H9 (cell line): Measurements from ENCODE around the gene CXCL13. TPM values are rescaled to one million over a fixed set of nuclear protein-coding genes. Genes with fewer than 3 reads are reported as not detected.

Source experiments
- DNase-seq: peaks from one replicate; pipeline ENCODE4 v3.0.0-alpha.2; 2017
- H2AFZ ChIP-seq: one replicate; pipeline ENCODE4 v1.6.1; 2013; ENCODE audit warnings: mild to moderate bottlenecking, low read length, control low read depth, moderate library complexity
- H2AK5ac ChIP-seq: 2 replicates; pipeline ENCODE4 v1.6.1; 2013; ENCODE audit warnings: low read length, control low read depth, mixed read lengths; ENCODE audit not compliant: insufficient read length
- H2BK120ac ChIP-seq: one replicate; pipeline ENCODE4 v1.6.1; 2013; ENCODE audit warnings: low read depth, mild to moderate bottlenecking, low read length, control low read depth, inconsistent platforms; ENCODE audit not compliant: poor library complexity, severe bottlenecking
- H2BK12ac ChIP-seq: 2 replicates; pipeline ENCODE4 v1.6.1; 2013; ENCODE audit warnings: low read length, control low read depth, mixed read lengths, low read depth; ENCODE audit not compliant: insufficient read length
- H2BK15ac ChIP-seq: 2 replicates; pipeline ENCODE4 v1.6.1; 2013; ENCODE audit warnings: low read depth, low read length, control low read depth
- H2BK20ac ChIP-seq: one replicate; pipeline ENCODE4 v1.6.1; 2013; ENCODE audit warnings: low read depth, mild to moderate bottlenecking, low read length, control low read depth, inconsistent platforms; ENCODE audit not compliant: poor library complexity, severe bottlenecking
- H2BK5ac ChIP-seq: 2 replicates; pipeline ENCODE4 v1.6.1; 2013; ENCODE audit warnings: low read length, control low read depth, mixed read lengths; ENCODE audit not compliant: insufficient read length
- H3K14ac ChIP-seq: 2 replicates; pipeline ENCODE4 v1.6.1; 2013; ENCODE audit warnings: low read length, control low read depth; ENCODE audit not compliant: insufficient read depth
- H3K18ac ChIP-seq: 2 replicates; pipeline ENCODE4 v1.6.1; 2013; ENCODE audit warnings: low read depth, mild to moderate bottlenecking, mixed read lengths, low read length, control low read depth; ENCODE audit not compliant: insufficient read length
- H3K23ac ChIP-seq: 2 replicates; pipeline ENCODE4 v1.6.1; 2013; ENCODE audit warnings: low read length, control low read depth, mixed read lengths, low read depth; ENCODE audit not compliant: insufficient read length
- H3K23me2 ChIP-seq: 2 replicates; pipeline ENCODE4 v1.6.1; 2013; ENCODE audit warnings: low read depth, mild to moderate bottlenecking, mixed read lengths, low read length, control low read depth; ENCODE audit not compliant: insufficient read length, poor library complexity, severe bottlenecking
- H3K27ac ChIP-seq: 2 replicates; pipeline ENCODE4 v1.5.1; 2013; ENCODE audit warnings: low read length, control low read depth, mixed read lengths, low read depth; ENCODE audit not compliant: insufficient read length
- H3K27me3 ChIP-seq: 2 replicates; pipeline ENCODE4 v1.6.1; 2013; ENCODE audit warnings: low read length, control low read depth, inconsistent platforms; ENCODE audit not compliant: insufficient read depth
- H3K4ac ChIP-seq: 2 replicates; pipeline ENCODE4 v1.6.1; 2013; ENCODE audit warnings: low read depth, mild to moderate bottlenecking, control low read depth, inconsistent platforms, low read length, moderate library complexity
- H3K4me1 ChIP-seq: 2 replicates; pipeline ENCODE4 v1.6.1; 2013; ENCODE audit warnings: low read length, control low read depth, inconsistent platforms; ENCODE audit not compliant: insufficient read depth
- H3K4me2 ChIP-seq: 2 replicates; pipeline ENCODE4 v1.6.1; 2013; ENCODE audit warnings: low read length, control low read depth, mixed read lengths; ENCODE audit not compliant: insufficient read length, insufficient read depth
- H3K56ac ChIP-seq: 2 replicates; pipeline ENCODE4 v1.6.1; 2013; ENCODE audit warnings: low read depth, mild to moderate bottlenecking, mixed read lengths, low read length, control low read depth; ENCODE audit not compliant: insufficient read length
- H3K79me1 ChIP-seq: 2 replicates; pipeline ENCODE4 v1.6.1; 2013; ENCODE audit warnings: low read depth, mild to moderate bottlenecking, moderate library complexity, low read length, control low read depth, inconsistent platforms; ENCODE audit not compliant: insufficient read depth, poor library complexity, severe bottlenecking
- H3K79me2 ChIP-seq: 2 replicates; pipeline ENCODE4 v1.6.1; 2013; ENCODE audit warnings: low read length, control low read depth, inconsistent platforms; ENCODE audit not compliant: insufficient read depth
- H3K9ac ChIP-seq: 2 replicates; pipeline ENCODE4 v1.6.1; 2013; ENCODE audit warnings: low read length, control low read depth, mixed read lengths; ENCODE audit not compliant: insufficient read length; ENCODE audit errors: extremely low read depth
- H3K9me3 ChIP-seq: one replicate; pipeline ENCODE4 v1.6.1; 2013; ENCODE audit warnings: low read depth, low read length, inconsistent platforms; ENCODE audit not compliant: control insufficient read depth
- H3T11ph ChIP-seq: one replicate; pipeline ENCODE4 v1.6.1; 2013; ENCODE audit warnings: mild to moderate bottlenecking, low read length, control low read depth, inconsistent platforms
- H4K20me1 ChIP-seq: one replicate; pipeline ENCODE4 v1.6.1; 2013; ENCODE audit not compliant: control insufficient read depth, insufficient read length, insufficient read depth
- H4K5ac ChIP-seq: 2 replicates; pipeline ENCODE4 v1.6.1; 2013; ENCODE audit warnings: low read depth, mild to moderate bottlenecking, mixed read lengths, low read length, control low read depth; ENCODE audit not compliant: insufficient read length
- H4K8ac ChIP-seq: replicated peaks from 2 replicates; pipeline ENCODE4 v1.6.1; 2013; ENCODE audit warnings: low read length, control low read depth, mixed read lengths, low read depth; ENCODE audit not compliant: insufficient read length
- H4K91ac ChIP-seq: 2 replicates; pipeline ENCODE4 v1.6.1; 2013; ENCODE audit warnings: low read depth, mild to moderate bottlenecking, moderate library complexity, mixed read lengths, low read length, control low read depth; ENCODE audit not compliant: insufficient read length
- H3K27ac Mint-ChIP-seq, 3 experiments: 2 replicates in 2 of 3; 3 replicates in 1 of 3; pipeline ENCODE4 v1.8.0; 2020 to 2021; ENCODE audit warnings: mixed read lengths in 3 of 3, mild to moderate bottlenecking in 1 of 3, moderate library complexity in 1 of 3
- H3K27me3 Mint-ChIP-seq: 2 replicates; pipeline ENCODE4 v1.8.0; 2021; ENCODE audit warnings: low read depth, mild to moderate bottlenecking, moderate library complexity, mixed read lengths
- H3K36me3 Mint-ChIP-seq, 3 experiments: 2 replicates in 2 of 3; 3 replicates in 1 of 3; pipeline ENCODE4 v1.8.0; 2020 to 2021; ENCODE audit warnings: low read depth in 3 of 3, mixed read lengths in 3 of 3; ENCODE audit not compliant: insufficient read depth in 1 of 3
- H3K4me1 Mint-ChIP-seq, 2 experiments: 2 replicates each; pipeline ENCODE4 v1.8.0; 2020; ENCODE audit warnings: mixed read lengths in 2 of 2
- H3K4me3 Mint-ChIP-seq, 2 experiments: 2 replicates in 1 of 2; 3 replicates in 1 of 2; pipeline ENCODE4 v1.8.0; 2020 to 2021; ENCODE audit warnings: mild to moderate bottlenecking in 2 of 2, mixed read lengths in 2 of 2, moderate library complexity in 1 of 2
- H3K9me3 Mint-ChIP-seq, 2 experiments: 2 replicates in 1 of 2; 3 replicates in 1 of 2; pipeline ENCODE4 v1.8.0; 2020; ENCODE audit warnings: mild to moderate bottlenecking in 2 of 2, mixed read lengths in 2 of 2, moderate library complexity in 1 of 2
- WGBS: extraction: QIAGEN DNeasy Blood & Tissue Kit; methylation state at CpG from one replicate; pipeline ENCODE4 v1.1.7; 2013; ENCODE audit warnings: missing lambda C conversion rate, low lambda C conversion rate, mixed read lengths; ENCODE audit not compliant: insufficient read length; ENCODE audit errors: extremely low coverage; 5-methylcytosine and 5-hydroxymethylcytosine counted together
- total RNA-seq: library from RNA; stranded (reverse); gene quantifications from 2 replicates; pipeline ENCODE4 v1.2.1, GENCODE V29; 2021
- TF ChIP-seq, protein P1 (sequence below): fragments of 200-600 bp; sonication (generic); conservative IDR thresholded peaks from 3 replicates; pipeline ENCODE4 v1.8.0; 2021; ENCODE audit warnings: antibody characterized with exemption, mild to moderate bottlenecking

The CXCL13 gene
- total RNA-seq, 1 experiment from 2014 or later: not detected

DNA sequence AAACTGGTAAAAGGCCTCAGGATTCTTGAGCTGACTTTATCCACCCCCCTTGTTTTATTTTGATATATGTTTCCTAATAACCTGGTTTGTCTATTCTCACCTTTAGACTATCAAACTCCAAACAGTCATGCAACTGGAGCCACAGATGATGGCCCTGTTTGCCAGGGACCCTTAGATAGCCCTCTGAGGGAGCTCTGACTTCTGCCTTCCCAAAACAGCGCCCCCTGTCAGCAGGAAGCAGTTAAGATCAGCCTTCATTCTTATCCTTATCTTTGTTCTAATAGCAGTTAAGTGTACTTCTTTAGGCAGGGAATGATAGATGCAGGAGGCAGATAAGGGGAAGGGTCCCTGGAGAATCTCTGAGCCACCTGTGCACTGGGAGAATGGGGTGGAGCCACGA is 27.5 kb upstream of the CXCL13 start:
- no peaks in the 10 kb centered on the region for H3K9me3 ChIP-seq
- DNase-seq: no peak
- no peak overlapping the region for H3K4me2 ChIP-seq
- H3K23ac ChIP-seq: no peak overlapping the region
- no peak overlapping the region for H4K91ac ChIP-seq
- no peak overlapping the region for H4K8ac ChIP-seq
- no peak overlapping the region for H3K18ac ChIP-seq
- Mint-ChIP-seq H3K27me3 (no peaks in the 10 kb centered on the region; the same call in 1 of the 2 replicates), H3K36me3 (no peaks in the 10 kb centered on the region), H3K4me3 (no peak overlapping the region), H3K9me3 (peaks cover 6 to 14% of the 10 kb centered on the region in 2 experiments; a peak in 4 of 5 replicates), H3K27ac (no peak overlapping the region), H3K4me1 (peaks cover 0 to 2% of the 10 kb centered on the region in 2 experiments; a peak in 1 of 4 replicates)
- no peaks in the 10 kb centered on the region for H3K4me1 ChIP-seq
- H4K20me1 ChIP-seq: no peaks in the 10 kb centered on the region
- H3K27ac ChIP-seq: no peak overlapping the region
- no peak overlapping the region for H3K9ac ChIP-seq
- no peaks in the 10 kb centered on the region for H3K79me2 ChIP-seq
- H3K4ac ChIP-seq: no peak overlapping the region
- H2BK15ac ChIP-seq: no peak overlapping the region
- H3K27me3 ChIP-seq: no peaks in the 10 kb centered on the region
- H4K5ac ChIP-seq: no peak overlapping the region
- no CpG with 5 or more reads among the region's 2 CpGs for WGBS
- H3K23me2 ChIP-seq: no peaks in the 10 kb centered on the region
- H2BK5ac ChIP-seq: no peak overlapping the region
- no peak overlapping the region for H2BK20ac ChIP-seq
- H2BK120ac ChIP-seq: no peak overlapping the region
- H3K14ac ChIP-seq: no peak overlapping the region
- TF ChIP-seq, protein P1, sequence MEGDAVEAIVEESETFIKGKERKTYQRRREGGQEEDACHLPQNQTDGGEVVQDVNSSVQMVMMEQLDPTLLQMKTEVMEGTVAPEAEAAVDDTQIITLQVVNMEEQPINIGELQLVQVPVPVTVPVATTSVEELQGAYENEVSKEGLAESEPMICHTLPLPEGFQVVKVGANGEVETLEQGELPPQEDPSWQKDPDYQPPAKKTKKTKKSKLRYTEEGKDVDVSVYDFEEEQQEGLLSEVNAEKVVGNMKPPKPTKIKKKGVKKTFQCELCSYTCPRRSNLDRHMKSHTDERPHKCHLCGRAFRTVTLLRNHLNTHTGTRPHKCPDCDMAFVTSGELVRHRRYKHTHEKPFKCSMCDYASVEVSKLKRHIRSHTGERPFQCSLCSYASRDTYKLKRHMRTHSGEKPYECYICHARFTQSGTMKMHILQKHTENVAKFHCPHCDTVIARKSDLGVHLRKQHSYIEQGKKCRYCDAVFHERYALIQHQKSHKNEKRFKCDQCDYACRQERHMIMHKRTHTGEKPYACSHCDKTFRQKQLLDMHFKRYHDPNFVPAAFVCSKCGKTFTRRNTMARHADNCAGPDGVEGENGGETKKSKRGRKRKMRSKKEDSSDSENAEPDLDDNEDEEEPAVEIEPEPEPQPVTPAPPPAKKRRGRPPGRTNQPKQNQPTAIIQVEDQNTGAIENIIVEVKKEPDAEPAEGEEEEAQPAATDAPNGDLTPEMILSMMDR: peak; percentile 66
- no peak overlapping the region for H2AFZ ChIP-seq
- no peaks in the 10 kb centered on the region for H3K79me1 ChIP-seq
- no peak overlapping the region for H2AK5ac ChIP-seq
- no peak overlapping the region for H3T11ph ChIP-seq
- H2BK12ac ChIP-seq: no peak overlapping the region
- no peak overlapping the region for H3K56ac ChIP-seq
